Smooth muscle cell (in vitro differentiated cells): ENCODE measurements around the gene CD74. TPM values are rescaled to one million over a fixed set of nuclear protein-coding genes. Genes with fewer than 3 reads are reported as not detected.

Source experiments
- DNase-seq: peaks from one replicate; lab custom pipeline; 2025; ENCODE audit not compliant: unreplicated experiment; lab: John Stamatoyannopoulos, UW
- H2AFZ ChIP-seq: fragments of 200-600 bp; sonication (generic); 2 replicates; pipeline ENCODE4 v1.6.0; 2016; ENCODE audit warnings: antibody characterized with exemption, low read depth, mild to moderate bottlenecking
- H3F3A ChIP-seq: fragments of 200-600 bp; sonication (generic); 2 replicates; pipeline ENCODE4 v1.6.0; 2017; ENCODE audit warnings: antibody characterized with exemption, low read depth
- H3K27ac ChIP-seq: fragments of 200-600 bp; sonication (generic); 2 replicates; pipeline ENCODE4 v1.5.1; 2016; ENCODE audit warnings: low read depth, mild to moderate bottlenecking
- H3K27me3 ChIP-seq: fragments of 200-600 bp; sonication (generic); 2 replicates; pipeline ENCODE4 v1.6.1; 2016; ENCODE audit warnings: low read depth, mild to moderate bottlenecking
- H3K36me3 ChIP-seq: fragments of 200-600 bp; sonication (generic); 2 replicates; pipeline ENCODE4 v1.5.1; 2016; ENCODE audit warnings: low read depth
- H3K4me1 ChIP-seq: fragments of 200-600 bp; sonication (generic); 2 replicates; pipeline ENCODE4 v1.5.1; 2016; ENCODE audit warnings: low read depth
- H3K4me2 ChIP-seq: fragments of 200-600 bp; sonication (generic); 2 replicates; pipeline ENCODE4 v1.6.0; 2016; ENCODE audit warnings: mild to moderate bottlenecking
- H3K4me3 ChIP-seq: fragments of 200-600 bp; sonication (generic); 2 replicates; pipeline ENCODE4 v1.5.1; 2016; ENCODE audit warnings: mild to moderate bottlenecking
- H3K79me2 ChIP-seq: fragments of 200-600 bp; sonication (generic); 2 replicates; pipeline ENCODE4 v1.6.0; 2016; ENCODE audit warnings: low read depth, mild to moderate bottlenecking
- H3K9ac ChIP-seq: fragments of 200-600 bp; sonication (generic); 2 replicates; pipeline ENCODE4 v1.6.0; 2016; ENCODE audit warnings: low read depth
- H3K9me3 ChIP-seq: fragments of 200-600 bp; sonication (generic); replicated peaks from 2 replicates; pipeline ENCODE4 v1.5.1; 2016; ENCODE audit warnings: low read depth
- H4K20me1 ChIP-seq: fragments of 200-600 bp; sonication (generic); 2 replicates; pipeline ENCODE4 v1.6.0; 2016; ENCODE audit warnings: low read depth
- WGBS: methylation state at CpG from one replicate; pipeline ENCODE4 v1.1.7; 2016; ENCODE audit warnings: low lambda C conversion rate; 5-methylcytosine and 5-hydroxymethylcytosine counted together
- polyA plus RNA-seq: library from polyadenylated mRNA; unstranded; fragments of >200 nt; fragmentation: Nextera tagmentation; extraction: Ambion mirVana; gene quantifications from 2 replicates; pipeline ENCODE4 v1.2.1, GENCODE V29; 2016
- total RNA-seq: library from RNA; depleted of rRNA; stranded (reverse); fragments of >200 nt; gene quantifications from 2 replicates; pipeline ENCODE4 v1.2.3, GENCODE V29; 2014
- TF ChIP-seq, protein P1 (sequence below): fragments of 200-600 bp; sonication (generic); IDR thresholded peaks from 2 replicates; pipeline ENCODE4 v1.5.1; 2017; ENCODE audit warnings: borderline replicate concordance, mild to moderate bottlenecking, antibody characterized with exemption; ENCODE audit not compliant: insufficient read depth, poor library complexity, severe bottlenecking

Gene CD74
- total and polyA plus RNA-seq, 2 experiments from 2014 or later, result 2.7 to 3.9 TPM

DNA sequence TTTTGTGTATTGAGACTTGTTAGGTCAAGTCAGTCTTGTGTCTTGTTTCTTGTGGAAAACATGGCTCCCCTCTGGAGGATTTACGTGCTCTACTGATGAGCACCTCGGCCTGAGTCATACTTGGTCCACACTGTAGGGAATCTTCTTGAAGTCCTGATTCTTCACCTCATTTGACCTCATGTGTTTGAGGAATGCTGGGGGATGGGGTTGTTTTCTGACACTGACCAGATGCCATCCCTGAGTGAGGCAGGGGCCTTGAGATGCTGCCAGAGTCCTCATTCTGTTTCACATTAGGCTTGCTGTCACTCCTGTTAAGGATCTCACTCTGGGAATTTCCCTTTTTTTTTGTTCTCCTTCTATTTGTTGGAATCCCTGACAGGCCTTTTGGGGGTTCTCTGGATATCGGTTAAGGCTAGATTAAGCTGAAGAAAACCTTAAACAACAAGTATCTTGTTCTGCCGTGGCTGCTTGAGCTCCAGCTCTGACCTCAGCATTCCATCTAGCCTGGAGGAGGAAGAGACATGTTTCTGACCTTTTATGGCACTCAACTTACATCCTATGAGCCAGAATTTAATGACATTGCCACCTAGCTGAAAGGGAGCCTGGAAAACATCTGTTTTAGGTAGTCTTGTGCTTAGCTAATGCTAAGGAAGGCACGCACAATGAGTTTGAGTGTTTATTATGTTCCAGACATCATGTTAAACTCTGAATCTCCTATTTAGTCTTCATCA is 34.6 kb downstream of the CD74 start:
- Histone ChIP-seq H3K27me3 (no peaks in the 10 kb centered on the region), H3F3A (peaks cover 33% of the 10 kb centered on the region), H3K4me2 (peak overlapping the region; percentile 72), H3K4me1 (peaks cover 8% of the 10 kb centered on the region), H3K9ac (peak overlapping the region; percentile 84), H3K4me3 (no peak overlapping the region), H3K79me2 (no peaks in the 10 kb centered on the region), H3K36me3 (peaks cover 9% of the 10 kb centered on the region), H2AFZ (no peak overlapping the region), H3K9me3 (no peaks in the 10 kb centered on the region), H3K27ac (peak overlapping the region; percentile 98), H4K20me1 (no peaks in the 10 kb centered on the region)
- peak; percentile 12 for DNase-seq
- 7% methylated on average over 5 of the region's 5 CpGs for WGBS
- TF ChIP-seq, protein P1, sequence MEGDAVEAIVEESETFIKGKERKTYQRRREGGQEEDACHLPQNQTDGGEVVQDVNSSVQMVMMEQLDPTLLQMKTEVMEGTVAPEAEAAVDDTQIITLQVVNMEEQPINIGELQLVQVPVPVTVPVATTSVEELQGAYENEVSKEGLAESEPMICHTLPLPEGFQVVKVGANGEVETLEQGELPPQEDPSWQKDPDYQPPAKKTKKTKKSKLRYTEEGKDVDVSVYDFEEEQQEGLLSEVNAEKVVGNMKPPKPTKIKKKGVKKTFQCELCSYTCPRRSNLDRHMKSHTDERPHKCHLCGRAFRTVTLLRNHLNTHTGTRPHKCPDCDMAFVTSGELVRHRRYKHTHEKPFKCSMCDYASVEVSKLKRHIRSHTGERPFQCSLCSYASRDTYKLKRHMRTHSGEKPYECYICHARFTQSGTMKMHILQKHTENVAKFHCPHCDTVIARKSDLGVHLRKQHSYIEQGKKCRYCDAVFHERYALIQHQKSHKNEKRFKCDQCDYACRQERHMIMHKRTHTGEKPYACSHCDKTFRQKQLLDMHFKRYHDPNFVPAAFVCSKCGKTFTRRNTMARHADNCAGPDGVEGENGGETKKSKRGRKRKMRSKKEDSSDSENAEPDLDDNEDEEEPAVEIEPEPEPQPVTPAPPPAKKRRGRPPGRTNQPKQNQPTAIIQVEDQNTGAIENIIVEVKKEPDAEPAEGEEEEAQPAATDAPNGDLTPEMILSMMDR, result no peak

DNA sequence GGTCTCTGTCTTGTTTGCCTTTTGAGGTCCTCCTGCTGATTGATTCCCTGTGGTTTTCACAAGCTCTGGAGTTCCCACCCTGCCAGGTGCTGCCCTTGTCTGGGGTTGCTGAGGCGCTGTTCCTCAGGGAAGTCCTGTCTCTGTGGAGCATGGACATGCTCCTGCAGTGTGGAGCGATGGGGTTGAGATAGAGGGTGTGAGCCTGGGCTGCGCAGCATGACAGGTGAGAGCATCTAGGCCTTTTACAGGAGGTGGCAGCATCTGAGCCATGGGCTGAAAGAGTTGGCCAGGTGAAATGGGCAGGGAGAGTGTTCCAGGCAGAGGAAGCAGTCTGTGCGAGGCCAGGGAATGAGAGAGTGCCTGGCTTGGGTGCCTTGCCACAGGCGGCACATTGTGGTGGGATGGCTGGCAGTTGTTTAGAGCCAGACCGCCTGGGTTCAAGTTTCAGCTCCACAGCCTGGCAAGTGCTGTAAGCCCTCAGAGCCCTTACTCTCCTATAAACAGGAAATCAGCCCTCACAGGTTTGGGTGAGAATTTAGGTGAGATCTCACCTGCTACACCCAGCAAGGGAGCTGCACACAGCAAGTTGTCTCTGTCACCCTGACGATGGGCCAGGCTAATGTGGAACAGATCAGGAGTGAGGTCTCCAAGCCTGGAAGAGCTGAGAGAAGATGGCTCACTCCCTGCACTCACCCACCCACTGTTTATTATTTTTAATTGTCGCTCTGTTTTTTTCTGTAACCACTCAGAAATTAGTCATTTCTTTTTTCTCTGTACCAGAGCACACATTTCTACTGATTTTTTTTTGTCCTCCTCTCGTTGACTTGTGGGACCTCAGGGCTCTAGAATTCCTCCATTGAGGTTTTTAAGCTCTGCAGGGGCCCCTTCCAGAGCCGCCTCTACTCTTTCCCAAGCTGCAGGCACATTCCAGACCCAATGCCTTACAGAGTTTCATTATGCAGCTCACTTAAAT is 35.6 kb downstream of the CD74 start:
- H3K27ac ChIP-seq, result peak overlapping the region; percentile 98
- H3K36me3 ChIP-seq, result peaks cover 9% of the 10 kb centered on the region
- no peaks in the 10 kb centered on the region for H3K79me2 ChIP-seq
- no peaks in the 10 kb centered on the region for H4K20me1 ChIP-seq
- TF ChIP-seq, protein P1, result no peak
- peaks cover 33% of the 10 kb centered on the region for H3F3A ChIP-seq
- no peak for DNase-seq
- no peak overlapping the region for H2AFZ ChIP-seq
- H3K4me2 ChIP-seq, result peak overlapping the region; percentile 72
- H3K9me3 ChIP-seq, result no peaks in the 10 kb centered on the region
- no peak overlapping the region for H3K4me3 ChIP-seq
- H3K27me3 ChIP-seq, result no peaks in the 10 kb centered on the region
- H3K9ac ChIP-seq, result peak overlapping the region; percentile 84
- 49% methylated on average over 10 of the region's 10 CpGs for WGBS
- H3K4me1 ChIP-seq, result peaks cover 8% of the 10 kb centered on the region

DNA sequence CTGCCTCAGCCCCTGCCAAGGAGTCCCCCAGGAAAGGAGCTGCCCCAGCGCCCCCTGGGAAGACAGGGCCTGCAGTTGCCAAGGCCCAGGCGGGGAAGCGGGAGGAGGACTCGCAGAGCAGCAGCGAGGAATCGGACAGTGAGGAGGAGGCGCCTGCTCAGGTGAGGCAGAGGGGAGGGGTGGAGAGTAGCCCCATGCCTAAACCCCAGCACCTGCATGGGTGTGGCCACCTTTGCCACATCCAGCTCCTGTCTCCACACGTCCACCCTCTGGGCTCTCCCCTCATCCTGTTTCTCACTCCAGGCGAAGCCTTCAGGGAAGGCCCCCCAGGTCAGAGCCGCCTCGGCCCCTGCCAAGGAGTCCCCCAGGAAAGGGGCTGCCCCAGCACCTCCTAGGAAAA is 38.1 kb downstream of the CD74 start:
- WGBS, result 97% methylated on average over 11 of the region's 11 CpGs
- H3K27me3 ChIP-seq, result no peaks in the 10 kb centered on the region
- no peak overlapping the region for H3K4me2 ChIP-seq
- no peak overlapping the region for H2AFZ ChIP-seq
- H4K20me1 ChIP-seq, result no peaks in the 10 kb centered on the region
- peaks cover 33% of the 10 kb centered on the region for H3F3A ChIP-seq
- no peaks in the 10 kb centered on the region for H3K79me2 ChIP-seq
- H3K4me3 ChIP-seq, result no peak overlapping the region
- TF ChIP-seq, protein P1, result no peak
- H3K9ac ChIP-seq, result no peak overlapping the region
- H3K9me3 ChIP-seq, result no peaks in the 10 kb centered on the region
- no peaks in the 10 kb centered on the region for H3K36me3 ChIP-seq
- DNase-seq, result no peak
- H3K27ac ChIP-seq, result no peak overlapping the region
- H3K4me1 ChIP-seq, result peaks cover 8% of the 10 kb centered on the region
